Common myeloid progenitor, CD34-positive (primary cell): Measurements from ENCODE around the gene OAS2.
"Not testable (repeated sequence)": the region's sequence is repeated elsewhere in the genome, so short reads cannot be mapped to it uniquely, and the experiment has no call there.

Experiments used
- CTCF ChIA-PET: fragments of 350-600 bp; sonication (Branson Sonifier 250); formaldehyde crosslinking; loops from one replicate; lab custom pipeline; 2021; ENCODE audit warnings: antibody characterized with exemption; lab: Charles Lee
- POLR2A ChIA-PET: fragments of 350-600 bp; sonication (Branson Sonifier 250); formaldehyde crosslinking; loops from one replicate; lab custom pipeline; 2021; ENCODE audit warnings: antibody characterized with exemption; lab: Charles Lee
- DNase-seq, 3 donors: peaks; one replicate each; pipeline versions ENCODE4 v3.0.0 to v3.0.0-alpha.2; 2013
- H3K27ac ChIP-seq, 2 experiments: 1 replicate in 1 of 2; 2 replicates in 1 of 2; pipeline ENCODE4 v1.7.0; 2013; ENCODE audit warnings: inconsistent platforms in 2 of 2, low read length in 2 of 2, mild to moderate bottlenecking in 2 of 2, low read depth in 1 of 2, moderate library complexity in 1 of 2; ENCODE audit not compliant: severe bottlenecking in 2 of 2, insufficient read depth in 1 of 2, poor library complexity in 1 of 2
- H3K27me3 ChIP-seq, 5 experiments: replicated peaks in 2 of 5; 1 replicate in 3 of 5; 2 replicates in 2 of 5; pipeline versions ENCODE4 v1.6.1 to v1.7.0; 2013; ENCODE audit warnings: low read length in 4 of 5, mild to moderate bottlenecking in 2 of 5, moderate library complexity in 2 of 5, inconsistent platforms in 1 of 5; ENCODE audit not compliant: insufficient read depth in 5 of 5, control insufficient read depth in 4 of 5
- H3K36me3 ChIP-seq, 4 experiments: 1 replicate in 2 of 4; 2 replicates in 2 of 4; pipeline versions ENCODE4 v1.6.1 to v1.7.0; 2013; ENCODE audit warnings: low read length in 3 of 4, control low read depth in 1 of 4, mild to moderate bottlenecking in 1 of 4; ENCODE audit not compliant: control insufficient read depth in 4 of 4, insufficient read depth in 4 of 4
- H3K4me1 ChIP-seq, 4 experiments: 1 replicate in 3 of 4; 2 replicates in 1 of 4; pipeline versions ENCODE4 v1.6.1 to v1.7.1; 2013; ENCODE audit warnings: low read length in 3 of 4, mild to moderate bottlenecking in 3 of 4, control low read depth in 1 of 4, inconsistent platforms in 1 of 4, moderate library complexity in 1 of 4; ENCODE audit not compliant: control insufficient read depth in 4 of 4, insufficient read depth in 4 of 4; ENCODE audit errors: control extremely low read depth in 1 of 4
- H3K4me3 ChIP-seq, 7 experiments: 1 replicate in 4 of 7; 2 replicates in 3 of 7; pipeline versions ENCODE4 v1.5.1 to v1.7.0; 2013; ENCODE audit warnings: mild to moderate bottlenecking in 7 of 7, low read length in 6 of 7, moderate library complexity in 6 of 7, inconsistent platforms in 2 of 7, low read depth in 2 of 7, control low read depth in 1 of 7; ENCODE audit not compliant: insufficient read depth in 4 of 7, control insufficient read depth in 1 of 7; ENCODE audit errors: extremely low read depth in 1 of 7
- H3K9me3 ChIP-seq, 5 experiments: 1 replicate in 4 of 5; 2 replicates in 1 of 5; pipeline versions ENCODE4 v1.6.1 to v1.7.1; 2013; ENCODE audit warnings: low read length in 4 of 5, mild to moderate bottlenecking in 2 of 5, inconsistent platforms in 1 of 5, low read depth in 1 of 5, moderate library complexity in 1 of 5; ENCODE audit not compliant: control insufficient read depth in 4 of 5, insufficient read depth in 2 of 5; ENCODE audit errors: control extremely low read depth in 1 of 5
- WGBS: methylation state at CpG from one replicate; pipeline ENCODE4 v1.1.5; 2013; ENCODE audit not compliant: insufficient coverage; 5-methylcytosine and 5-hydroxymethylcytosine counted together

Gene OAS2

DNA sequence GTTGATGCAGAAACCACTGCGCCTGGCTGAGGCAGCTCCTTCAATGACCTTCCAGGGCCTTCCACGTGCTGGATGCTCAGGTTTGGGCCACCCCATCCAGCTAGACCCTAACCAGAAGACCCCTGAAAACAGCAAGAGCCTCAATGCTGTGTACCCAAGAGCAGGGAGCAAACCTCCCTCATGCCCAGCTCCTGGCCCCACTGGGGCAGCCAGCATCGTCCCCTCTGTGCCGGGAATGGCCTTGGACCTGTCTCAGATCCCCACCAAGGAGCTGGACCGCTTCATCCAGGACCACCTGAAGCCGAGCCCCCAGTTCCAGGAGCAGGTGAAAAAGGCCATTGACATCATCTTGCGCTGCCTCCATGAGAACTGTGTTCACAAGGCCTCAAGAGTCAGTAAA, 29.5 kb upstream of the OAS2 start:
- H3K27ac ChIP-seq = no peak overlapping the region
- H3K4me3 ChIP-seq = no peak overlapping the region
- H3K9me3 ChIP-seq = peaks cover 0 to 8% (median 3%) of the 10 kb centered on the region in 5 experiments
- no peak for DNase-seq
- ChIA-PET CTCF (interaction anchor here (0.7 to 1.5 kb wide), 3 partner anchors 11 to 48 kb away, joined by 3 read pairs; partner anchors contain the start of gene OAS3), POLR2A (interaction anchor here (0.6 kb wide), 1 partner anchor 219 kb away, joined by 3 read pairs; no protein-coding TSS in a partner anchor)
- WGBS = 100% methylated on average over 4 of the region's 7 CpGs
- H3K4me1 ChIP-seq = no peaks in the 10 kb centered on the region
- H3K27me3 ChIP-seq = no peaks in the 10 kb centered on the region
- peaks cover 19 to 72% (median 25%) of the 10 kb centered on the region in 4 experiments for H3K36me3 ChIP-seq

DNA sequence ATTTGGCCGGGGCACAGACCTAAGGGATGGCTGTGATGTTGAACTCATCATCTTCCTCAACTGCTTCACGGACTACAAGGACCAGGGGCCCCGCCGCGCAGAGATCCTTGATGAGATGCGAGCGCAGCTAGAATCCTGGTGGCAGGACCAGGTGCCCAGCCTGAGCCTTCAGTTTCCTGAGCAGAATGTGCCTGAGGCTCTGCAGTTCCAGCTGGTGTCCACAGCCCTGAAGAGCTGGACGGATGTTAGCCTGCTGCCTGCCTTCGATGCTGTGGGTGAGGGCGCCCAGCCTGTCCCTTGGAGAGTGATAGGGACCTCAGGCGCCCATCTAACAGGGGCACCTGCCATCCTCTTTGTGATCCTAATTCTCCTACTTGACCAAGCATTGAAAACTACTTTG, 27.6 kb upstream of the OAS2 start:
- Histone ChIP-seq H3K9me3 (peaks cover 0 to 8% (median 3%) of the 10 kb centered on the region in 5 experiments), H3K36me3 (peaks cover 16 to 58% (median 20%) of the 10 kb centered on the region in 4 experiments), H3K4me3 (no peak overlapping the region), H3K4me1 (no peaks in the 10 kb centered on the region), H3K27me3 (no peaks in the 10 kb centered on the region), H3K27ac (no peak overlapping the region)
- ChIA-PET POLR2A (no interaction called here), CTCF (no interaction called here)
- no peak for DNase-seq
- WGBS = 96% methylated on average over 10 of the region's 11 CpGs

DNA sequence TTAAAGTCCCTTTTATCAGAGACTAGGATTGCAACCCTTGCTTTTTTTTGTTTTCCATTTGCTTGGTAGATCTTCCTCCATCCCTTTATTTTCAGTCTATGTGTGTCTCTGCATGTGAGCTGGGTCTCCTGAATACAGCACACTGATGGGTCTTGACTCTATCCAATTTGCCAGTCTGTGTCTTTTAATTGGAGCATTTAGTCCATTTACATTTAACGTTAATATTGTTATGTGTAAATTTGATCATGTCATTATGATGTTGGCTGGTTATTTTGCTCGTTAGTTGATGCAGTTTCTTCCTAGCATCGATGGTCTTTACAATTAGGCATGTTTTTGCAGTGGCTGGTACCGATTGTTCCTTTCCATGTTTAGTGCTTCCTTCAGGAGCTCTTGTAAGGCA, 21.2 kb upstream of the OAS2 start:
- not testable (repeated sequence) for H3K4me3 ChIP-seq
- H3K36me3 ChIP-seq = peaks cover 7 to 40% (median 9%) of the 10 kb centered on the region in 4 experiments
- 100% methylated on average over 1 of the region's 4 CpGs for WGBS

DNA sequence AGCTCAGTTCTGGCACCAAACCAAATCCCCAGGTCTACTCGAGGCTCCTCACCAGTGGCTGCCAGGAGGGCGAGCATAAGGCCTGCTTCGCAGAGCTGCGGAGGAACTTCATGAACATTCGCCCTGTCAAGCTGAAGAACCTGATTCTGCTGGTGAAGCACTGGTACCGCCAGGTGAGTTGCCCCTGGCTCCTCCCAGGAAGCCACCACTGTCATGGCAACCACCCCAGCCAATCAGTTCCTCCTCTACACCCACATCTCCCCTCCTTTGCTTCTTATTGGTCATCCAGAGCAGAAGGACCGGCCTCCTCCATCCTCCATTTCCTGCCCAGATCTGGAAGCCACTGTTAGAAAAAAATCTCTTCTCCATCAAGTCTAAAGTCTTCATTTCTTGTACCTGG, 17.2 kb upstream of the OAS2 start:
- Histone ChIP-seq H3K9me3 (peaks cover 0 to 7% (median 5%) of the 10 kb centered on the region in 5 experiments), H3K4me1 (no peaks in the 10 kb centered on the region), H3K36me3 (peaks cover 15 to 71% (median 23%) of the 10 kb centered on the region in 4 experiments), H3K27me3 (no peaks in the 10 kb centered on the region), H3K4me3 (no peak overlapping the region), H3K27ac (no peak overlapping the region)
- WGBS = 92% methylated on average over 7 of the region's 7 CpGs
- ChIA-PET CTCF (interaction anchor here (1.0 to 1.7 kb wide), 2 partner anchors 9 to 33 kb away, joined by 3 to 6 read pairs; no protein-coding TSS in a partner anchor), POLR2A (no interaction called here)
- no peak for DNase-seq

More for the DNA sequence above, 21.2 kb upstream of the OAS2 start:
- H3K27me3 ChIP-seq, H3K27ac ChIP-seq, H3K9me3 ChIP-seq, POLR2A ChIA-PET, H3K4me1 ChIP-seq, DNase-seq: not testable (repeated sequence)
- CTCF ChIA-PET = interaction anchor here (1.4 kb wide), 1 partner anchor 14 kb away, joined by 3 read pairs; no protein-coding TSS in a partner anchor

DNA sequence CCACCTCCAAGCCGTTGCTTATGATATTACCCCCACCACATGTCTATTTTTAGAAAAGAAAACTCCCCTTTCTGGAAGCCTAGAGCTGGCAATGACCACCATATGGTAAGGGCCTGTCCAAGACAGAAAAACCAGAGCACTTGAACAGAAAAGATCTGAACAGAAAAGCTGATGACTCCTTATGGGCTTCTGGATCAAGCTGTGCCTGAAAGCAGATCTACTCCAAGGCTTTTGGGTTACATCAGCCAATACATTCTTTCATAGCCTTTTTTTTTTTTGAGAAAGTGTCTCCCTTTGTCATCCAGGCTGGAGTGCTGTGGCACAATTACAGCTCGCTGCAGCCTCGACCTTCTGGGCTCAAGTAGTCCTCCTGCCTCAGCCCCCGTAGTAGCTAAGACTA, 16.8 kb upstream of the OAS2 start:
- 100% methylated on average over 1 of the region's 4 CpGs for WGBS
- ChIA-PET CTCF (interaction anchor here (1.7 kb wide), 1 partner anchor 8 kb away, joined by 6 read pairs; no protein-coding TSS in a partner anchor), POLR2A (no interaction called here)
- H3K27ac ChIP-seq = no peak overlapping the region
- no peak for DNase-seq
- H3K4me3 ChIP-seq = no peak overlapping the region
- no peaks in the 10 kb centered on the region for H3K4me1 ChIP-seq
- peaks cover 0 to 7% (median 5%) of the 10 kb centered on the region in 5 experiments for H3K9me3 ChIP-seq
- H3K27me3 ChIP-seq = no peaks in the 10 kb centered on the region
- peaks cover 16 to 75% (median 24%) of the 10 kb centered on the region in 4 experiments for H3K36me3 ChIP-seq

DNA sequence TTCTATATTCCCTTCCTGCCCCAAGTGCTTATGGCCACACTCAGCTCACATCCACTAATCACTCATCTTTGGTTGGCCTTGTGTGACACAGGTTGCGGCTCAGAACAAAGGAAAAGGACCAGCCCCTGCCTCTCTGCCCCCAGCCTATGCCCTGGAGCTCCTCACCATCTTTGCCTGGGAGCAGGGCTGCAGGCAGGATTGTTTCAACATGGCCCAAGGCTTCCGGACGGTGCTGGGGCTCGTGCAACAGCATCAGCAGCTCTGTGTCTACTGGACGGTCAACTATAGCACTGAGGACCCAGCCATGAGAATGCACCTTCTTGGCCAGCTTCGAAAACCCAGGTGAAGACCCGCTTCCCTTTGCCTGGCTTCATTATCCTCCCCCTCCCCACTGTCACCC, 15.8 kb upstream of the OAS2 start:
- Histone ChIP-seq H3K27ac (no peak overlapping the region), H3K9me3 (peaks cover 0 to 7% (median 5%) of the 10 kb centered on the region in 5 experiments), H3K4me1 (no peaks in the 10 kb centered on the region), H3K36me3 (peaks cover 18 to 85% (median 25%) of the 10 kb centered on the region in 4 experiments), H3K27me3 (no peaks in the 10 kb centered on the region), H3K4me3 (no peak overlapping the region)
- POLR2A ChIA-PET = interaction anchor here (0.6 kb wide), 2 partner anchors 38 to 956 kb away, joined by 4 to 6 read pairs; no protein-coding TSS in a partner anchor
- DNase-seq = no peak
- 100% methylated on average over 7 of the region's 7 CpGs for WGBS
- CTCF ChIA-PET = interaction anchor here (1.1 kb wide), 1 partner anchor 18 kb away, joined by 3 read pairs; no protein-coding TSS in a partner anchor

DNA sequence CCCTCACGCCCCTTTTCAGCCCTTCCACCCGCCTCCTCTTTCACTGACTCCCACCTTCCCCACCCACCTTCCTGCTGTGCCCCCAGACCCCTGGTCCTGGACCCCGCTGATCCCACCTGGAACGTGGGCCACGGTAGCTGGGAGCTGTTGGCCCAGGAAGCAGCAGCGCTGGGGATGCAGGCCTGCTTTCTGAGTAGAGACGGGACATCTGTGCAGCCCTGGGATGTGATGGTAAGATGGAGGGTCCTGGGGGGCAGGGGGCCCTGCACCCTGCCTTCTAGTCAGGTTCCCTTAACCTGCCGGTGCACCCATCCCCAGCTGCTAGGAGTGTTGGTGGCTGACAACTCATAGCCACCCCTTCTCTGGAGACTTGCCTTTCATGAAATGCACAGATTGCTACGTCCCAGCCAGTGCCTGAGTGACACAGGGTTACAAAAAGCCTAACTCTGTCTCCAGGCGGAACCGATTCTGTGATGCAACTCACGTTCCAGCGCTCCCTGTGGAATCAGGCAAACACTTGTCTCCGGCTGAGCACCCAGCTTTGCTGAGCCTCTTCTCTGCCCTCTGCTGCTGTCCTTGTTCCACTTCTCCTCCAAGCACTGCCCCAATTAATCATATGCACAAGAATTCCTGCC, 15.0 kb upstream of the OAS2 start:
- H3K27ac ChIP-seq = no peak overlapping the region
- DNase-seq = no peak
- CTCF ChIA-PET = interaction anchor here (1.0 to 1.1 kb wide), 2 partner anchors 15 to 19 kb away, joined by 3 to 4 read pairs; partner anchors contain the start of gene OAS2
- H3K36me3 ChIP-seq = peaks cover 21 to 90% (median 26%) of the 10 kb centered on the region in 4 experiments
- no peaks in the 10 kb centered on the region for H3K4me1 ChIP-seq
- 97% methylated on average over 10 of the region's 14 CpGs for WGBS
- H3K27me3 ChIP-seq = no peaks in the 10 kb centered on the region
- POLR2A ChIA-PET = interaction anchor here (0.6 kb wide), 1 partner anchor 39 kb away, joined by 4 read pairs; no protein-coding TSS in a partner anchor
- peaks cover 0 to 7% (median 3%) of the 10 kb centered on the region in 5 experiments for H3K9me3 ChIP-seq
- no peak overlapping the region for H3K4me3 ChIP-seq
